ENCODE results near the gene FMN1. TPM values are rescaled to one million over a fixed set of nuclear protein-coding genes. Genes with fewer than 3 reads are reported as not detected.

The FMN1 gene
- total and polyA plus RNA-seq, 12 donors = 0.22 to 5.5 (median 3.3) TPM

DNA sequence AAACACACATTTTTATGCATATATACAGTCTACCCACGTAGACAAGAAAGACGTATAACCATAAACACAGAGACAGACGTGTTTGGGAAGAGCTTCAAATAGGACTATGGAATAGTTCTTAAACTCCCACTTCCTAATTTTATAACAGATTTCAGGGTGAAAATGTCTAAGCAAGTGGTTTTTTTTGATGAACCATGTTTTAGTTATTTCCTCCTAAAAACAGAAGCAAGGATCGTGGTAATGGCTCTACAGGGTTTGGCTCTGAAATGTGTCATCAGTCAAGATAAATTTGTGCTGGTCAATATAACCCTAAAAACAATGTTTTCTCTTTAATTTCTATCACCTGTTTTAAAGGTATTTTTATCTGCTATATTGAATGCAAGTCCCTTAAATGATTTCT lies 58.2 kb downstream of the FMN1 start:
- intact Hi-C loops (cut with DNase I) = loop anchor here in 1 of 10 donors (10.0 kb wide), 1 partner anchor 472 kb away; no protein-coding TSS in a partner anchor
- Histone ChIP-seq H3K4me3 (no peak overlapping the region), H3K27me3 (no peaks in the 10 kb centered on the region), H3K9me3 (no peaks in the 10 kb centered on the region), H3K27ac (peak overlapping the region in 2 of 10 donors; percentile 48 to 68), H3K4me1 (peaks cover 0 to 52% (median 17%) of the 10 kb centered on the region in 9 donors), H3K36me3 (no peaks in the 10 kb centered on the region)
- ATAC-seq = peak in 1 of 8 donors; percentile 17
- TF ChIP-seq, protein P1, sequence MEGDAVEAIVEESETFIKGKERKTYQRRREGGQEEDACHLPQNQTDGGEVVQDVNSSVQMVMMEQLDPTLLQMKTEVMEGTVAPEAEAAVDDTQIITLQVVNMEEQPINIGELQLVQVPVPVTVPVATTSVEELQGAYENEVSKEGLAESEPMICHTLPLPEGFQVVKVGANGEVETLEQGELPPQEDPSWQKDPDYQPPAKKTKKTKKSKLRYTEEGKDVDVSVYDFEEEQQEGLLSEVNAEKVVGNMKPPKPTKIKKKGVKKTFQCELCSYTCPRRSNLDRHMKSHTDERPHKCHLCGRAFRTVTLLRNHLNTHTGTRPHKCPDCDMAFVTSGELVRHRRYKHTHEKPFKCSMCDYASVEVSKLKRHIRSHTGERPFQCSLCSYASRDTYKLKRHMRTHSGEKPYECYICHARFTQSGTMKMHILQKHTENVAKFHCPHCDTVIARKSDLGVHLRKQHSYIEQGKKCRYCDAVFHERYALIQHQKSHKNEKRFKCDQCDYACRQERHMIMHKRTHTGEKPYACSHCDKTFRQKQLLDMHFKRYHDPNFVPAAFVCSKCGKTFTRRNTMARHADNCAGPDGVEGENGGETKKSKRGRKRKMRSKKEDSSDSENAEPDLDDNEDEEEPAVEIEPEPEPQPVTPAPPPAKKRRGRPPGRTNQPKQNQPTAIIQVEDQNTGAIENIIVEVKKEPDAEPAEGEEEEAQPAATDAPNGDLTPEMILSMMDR (IDR thresholded peaks at IDR 0.05) = no peak
- DNase-seq = no peak
- WGBS, 2 donors = 37 to 51% methylated on average over 4 of the region's 4 CpGs

DNA sequence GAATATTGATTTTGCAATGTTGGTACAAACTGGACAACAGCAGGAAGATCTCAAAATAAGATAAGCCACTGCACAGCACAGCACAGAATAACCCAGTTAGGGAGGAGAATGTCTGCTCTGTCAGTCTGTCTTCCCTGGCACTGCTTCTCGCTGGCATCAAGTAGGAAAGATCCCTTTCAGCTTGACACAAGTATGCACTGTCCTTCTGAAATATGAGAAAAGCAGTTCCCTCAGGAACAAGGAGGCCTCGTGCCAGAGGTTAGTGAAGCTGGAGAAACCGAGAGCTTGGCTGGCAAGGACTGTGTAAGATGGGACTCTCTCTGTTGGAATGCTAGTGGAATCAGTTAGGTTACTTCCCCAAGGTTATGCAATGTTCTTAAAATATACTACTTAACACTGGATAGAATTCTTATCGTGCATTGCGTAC lies 59.1 kb downstream of the FMN1 start:
- Histone ChIP-seq H3K27me3 (no peaks in the 10 kb centered on the region), H3K4me3 (no peak overlapping the region), H3K27ac (peak overlapping the region in 5 of 10 donors; percentile 42 to 68 (median 52)), H3K9me3 (no peaks in the 10 kb centered on the region), H3K36me3 (no peaks in the 10 kb centered on the region), H3K4me1 (peaks cover 0 to 52% (median 17%) of the 10 kb centered on the region in 9 donors)
- intact Hi-C loops (cut with DNase I) = loop anchor here in 1 of 10 donors (10.0 kb wide), 1 partner anchor 471 kb away; no protein-coding TSS in a partner anchor
- no peak for DNase-seq
- peak; percentile 43 to 75 (median 62) for ATAC-seq
- TF ChIP-seq, protein P1 (IDR thresholded peaks at IDR 0.05) = no peak
- WGBS, 2 donors = 34 to 40% methylated on average over 5 of the region's 5 CpGs

DNA sequence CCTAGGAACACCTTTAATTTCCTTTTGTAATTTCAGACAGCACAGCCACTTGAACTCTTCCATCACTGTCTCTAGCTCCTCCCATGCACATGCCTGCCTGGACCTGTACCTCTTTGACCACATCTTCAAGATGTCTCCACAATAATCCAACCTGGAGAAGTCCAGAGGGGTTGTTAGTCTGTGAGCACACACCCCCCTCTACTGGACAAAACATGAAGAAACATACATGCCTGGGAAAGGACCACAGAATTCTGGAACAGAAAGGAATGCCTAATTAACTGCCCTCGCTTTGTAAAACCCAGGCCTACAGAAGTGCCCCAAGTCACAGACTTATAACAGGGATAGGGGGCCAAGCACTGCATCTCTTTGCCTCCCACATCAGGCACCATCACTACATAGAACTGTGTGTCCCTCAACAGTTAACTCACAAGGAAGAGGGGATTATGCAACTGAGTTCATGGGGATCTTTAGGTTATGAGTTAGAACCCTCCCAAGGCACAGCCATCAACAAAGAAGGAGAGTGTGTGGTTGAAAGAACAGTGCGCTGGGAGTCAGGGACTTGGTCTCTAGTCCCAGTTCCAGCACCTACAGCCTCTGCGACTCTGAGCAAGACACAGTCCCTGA lies 61.7 kb downstream of the FMN1 start:
- 80 to 82% methylated on average over 3 of the region's 3 CpGs for WGBS, 2 donors
- ATAC-seq = peak; percentile 53 to 83 (median 64)
- no peaks in the 10 kb centered on the region for H3K9me3 ChIP-seq
- peaks cover 0 to 46% (median 17%) of the 10 kb centered on the region in 9 donors for H3K4me1 ChIP-seq
- no peak for DNase-seq
- intact Hi-C loops (cut with DNase I) = loop anchor here in 8 of 10 donors (1.0 to 10.0 kb wide), 7 partner anchors 44 to 468 kb away; no protein-coding TSS in a partner anchor
- TF ChIP-seq, protein P1 (IDR thresholded peaks at IDR 0.05) = peak; percentile 27 to 72 (median 63)
- H3K4me3 ChIP-seq = no peak overlapping the region
- H3K36me3 ChIP-seq = no peaks in the 10 kb centered on the region
- no peak overlapping the region for H3K27ac ChIP-seq
- no peaks in the 10 kb centered on the region for H3K27me3 ChIP-seq

DNA sequence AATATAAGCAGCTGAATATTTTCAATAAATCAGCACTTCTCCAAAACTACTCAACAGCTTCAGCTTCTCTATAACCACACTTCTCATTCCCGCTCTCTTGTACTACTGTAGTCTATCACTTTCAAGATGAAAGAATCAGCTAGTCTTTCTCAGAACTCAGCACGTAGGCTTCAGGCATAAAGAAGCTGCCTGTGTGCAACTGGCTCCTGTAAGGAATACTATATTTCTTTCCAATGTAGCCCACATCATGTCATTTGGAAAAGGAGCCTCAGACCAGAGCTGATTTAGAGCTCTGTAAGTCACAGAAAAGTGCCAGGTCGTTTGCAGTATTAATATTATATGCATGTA lies 62.3 kb downstream of the FMN1 start:
- H3K27ac ChIP-seq = peak overlapping the region in 1 of 10 donors; percentile 1
- H3K27me3 ChIP-seq = no peaks in the 10 kb centered on the region
- intact Hi-C loops (cut with DNase I) = loop anchor here in 8 of 10 donors (1.0 to 10.0 kb wide), 7 partner anchors 43 to 467 kb away; no protein-coding TSS in a partner anchor
- ATAC-seq (peak in 4 of 8 donors; percentile 11 to 39 (median 21)), DNase-seq (no peak)
- H3K9me3 ChIP-seq = no peaks in the 10 kb centered on the region
- peaks cover 0 to 47% (median 17%) of the 10 kb centered on the region in 9 donors for H3K4me1 ChIP-seq
- WGBS, 2 donors = 38 to 47% methylated on average over 3 of the region's 3 CpGs
- H3K4me3 ChIP-seq = no peak overlapping the region
- TF ChIP-seq, protein P1 (IDR thresholded peaks at IDR 0.05) = no peak
- no peaks in the 10 kb centered on the region for H3K36me3 ChIP-seq
